ENCODE measurements around the gene HILPDA. TPM values are rescaled to one million over a fixed set of nuclear protein-coding genes. Genes with fewer than 3 reads are reported as not detected.

Gene HILPDA
- total RNA-seq, 1 donor from 2014 or later = 12.4 TPM

- no peak overlapping the region for H3K4me3 ChIP-seq (ENCODE audit: insufficient read depth, low read depth, low read length)
- peaks cover 8% of the 10 kb centered on the region for H4K20me1 ChIP-seq (ENCODE audit: insufficient read depth, low read length)
- H3K9me3 ChIP-seq (ENCODE audit: insufficient read depth, low read depth, low read length) = no peaks in the 10 kb centered on the region
- peaks cover 4% of the 10 kb centered on the region for H3K27me3 Mint-ChIP-seq (ENCODE audit: low read depth, unreplicated experiment)
- H3K27ac Mint-ChIP-seq (ENCODE audit: unreplicated experiment) = no peak overlapping the region
- no peak overlapping the region for H3K4me2 ChIP-seq (ENCODE audit: low read length)
- no peaks in the 10 kb centered on the region for H3K9me3 Mint-ChIP-seq (ENCODE audit: unreplicated experiment)
- H2AFZ ChIP-seq (ENCODE audit: low read depth, low read length) = no peak overlapping the region
- H3K27ac ChIP-seq (ENCODE audit: low read depth, low read length) = no peak overlapping the region
- H3K9ac ChIP-seq (ENCODE audit: low read length) = no peak overlapping the region
- TF ChIP-seq, protein P1, sequence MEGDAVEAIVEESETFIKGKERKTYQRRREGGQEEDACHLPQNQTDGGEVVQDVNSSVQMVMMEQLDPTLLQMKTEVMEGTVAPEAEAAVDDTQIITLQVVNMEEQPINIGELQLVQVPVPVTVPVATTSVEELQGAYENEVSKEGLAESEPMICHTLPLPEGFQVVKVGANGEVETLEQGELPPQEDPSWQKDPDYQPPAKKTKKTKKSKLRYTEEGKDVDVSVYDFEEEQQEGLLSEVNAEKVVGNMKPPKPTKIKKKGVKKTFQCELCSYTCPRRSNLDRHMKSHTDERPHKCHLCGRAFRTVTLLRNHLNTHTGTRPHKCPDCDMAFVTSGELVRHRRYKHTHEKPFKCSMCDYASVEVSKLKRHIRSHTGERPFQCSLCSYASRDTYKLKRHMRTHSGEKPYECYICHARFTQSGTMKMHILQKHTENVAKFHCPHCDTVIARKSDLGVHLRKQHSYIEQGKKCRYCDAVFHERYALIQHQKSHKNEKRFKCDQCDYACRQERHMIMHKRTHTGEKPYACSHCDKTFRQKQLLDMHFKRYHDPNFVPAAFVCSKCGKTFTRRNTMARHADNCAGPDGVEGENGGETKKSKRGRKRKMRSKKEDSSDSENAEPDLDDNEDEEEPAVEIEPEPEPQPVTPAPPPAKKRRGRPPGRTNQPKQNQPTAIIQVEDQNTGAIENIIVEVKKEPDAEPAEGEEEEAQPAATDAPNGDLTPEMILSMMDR (IDR thresholded peaks at IDR 0.05; ENCODE audit: insufficient read depth, low read depth, low read length) = no peak
- no peak for TF ChIP-seq EZH2 (IDR thresholded peaks at IDR 0.05; ENCODE audit: insufficient read depth, low read length)
- FAIRE-seq = no peak
- H3K79me2 ChIP-seq (ENCODE audit: insufficient read depth, low read length) = peaks cover 18% of the 10 kb centered on the region
- no peak for DNase-seq (ENCODE audit: low read depth)
- peaks cover 4% of the 10 kb centered on the region for H3K4me1 Mint-ChIP-seq (ENCODE audit: low read depth, unreplicated experiment)
- peaks cover 4% of the 10 kb centered on the region for H3K27me3 ChIP-seq (ENCODE audit: insufficient read depth, low read length)
- peaks cover 15% of the 10 kb centered on the region for H3K4me1 ChIP-seq (ENCODE audit: insufficient read depth, low read length)
- no peak overlapping the region for H3K4me3 Mint-ChIP-seq (ENCODE audit: unreplicated experiment)
- no peaks in the 10 kb centered on the region for H3K36me3 ChIP-seq (ENCODE audit: insufficient read depth, low read length)
- H3K36me3 Mint-ChIP-seq (ENCODE audit: low read depth, unreplicated experiment) = peaks cover 3% of the 10 kb centered on the region
Measured at GRCh38 chr7:128452552-128452951, 3.1 kb upstream of the HILPDA start.

DNA sequence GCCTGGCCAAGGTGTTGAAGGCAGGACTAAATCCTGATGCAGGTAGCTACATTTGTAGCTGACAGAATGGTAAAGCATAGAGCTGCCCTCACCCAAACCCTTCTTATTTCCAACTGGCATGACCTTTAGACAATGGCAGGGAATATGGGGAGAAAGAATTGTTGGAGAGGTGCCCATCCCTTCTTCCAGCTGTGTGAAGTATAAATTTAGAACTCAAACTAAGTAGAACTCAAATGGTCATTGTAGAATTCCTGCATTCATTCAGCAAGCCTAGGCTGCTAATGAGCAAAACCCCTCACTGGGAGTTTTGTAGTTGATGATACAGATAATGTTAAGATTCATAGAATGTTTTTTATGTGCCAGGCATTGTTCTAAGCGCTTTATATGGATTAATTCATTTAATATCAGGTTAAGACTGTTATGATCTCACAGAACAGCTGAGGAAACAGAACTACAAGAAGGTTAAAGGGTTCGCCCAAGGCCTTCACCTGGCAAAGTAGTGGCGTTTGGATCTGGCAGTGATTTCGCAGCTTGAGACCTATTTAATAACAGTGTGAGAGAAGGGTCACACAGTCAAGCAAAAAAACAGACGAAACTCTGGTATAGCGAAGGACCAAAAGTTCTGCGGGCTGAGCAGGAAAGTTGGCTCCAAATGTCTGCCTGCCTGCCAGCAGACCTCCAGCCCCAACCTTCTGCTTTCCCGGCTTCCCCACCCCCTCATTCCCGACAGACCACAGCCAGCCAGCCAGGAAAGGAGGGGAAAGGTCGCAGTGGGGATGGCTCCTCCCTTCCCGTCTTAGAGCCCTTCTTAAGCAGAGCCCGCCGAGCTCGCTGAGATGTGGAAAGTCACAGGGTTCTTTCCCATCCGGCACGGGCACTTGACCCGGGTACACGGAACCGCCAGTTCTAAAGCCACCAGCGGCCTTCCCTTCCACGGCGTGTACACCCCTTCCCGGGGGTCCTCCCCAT, 1.6 kb upstream of the HILPDA start:
- Mint-ChIP-seq H3K9me3 (ENCODE audit: unreplicated experiment) (no peaks in the 10 kb centered on the region), H3K4me3 (ENCODE audit: unreplicated experiment) (peak overlapping the region; percentile 87), H3K36me3 (ENCODE audit: low read depth, unreplicated experiment) (peaks cover 7% of the 10 kb centered on the region), H3K4me1 (ENCODE audit: low read depth, unreplicated experiment) (peaks cover 8% of the 10 kb centered on the region), H3K27me3 (ENCODE audit: low read depth, unreplicated experiment) (peaks cover 4% of the 10 kb centered on the region), H3K27ac (ENCODE audit: unreplicated experiment) (no peak overlapping the region)
- peaks cover 17% of the 10 kb centered on the region for H3K4me1 ChIP-seq (ENCODE audit: insufficient read depth, low read length)
- peak overlapping the region; percentile 58 for H2AFZ ChIP-seq (ENCODE audit: low read depth, low read length)
- peaks cover 4% of the 10 kb centered on the region for H3K27me3 ChIP-seq (ENCODE audit: insufficient read depth, low read length)
- peak overlapping the region; percentile 89 for H3K4me2 ChIP-seq (ENCODE audit: low read length)
- no peak overlapping the region for H3K27ac ChIP-seq (ENCODE audit: low read depth, low read length)
- H3K36me3 ChIP-seq (ENCODE audit: insufficient read depth, low read length) = peaks cover 5% of the 10 kb centered on the region
- peaks cover 34% of the 10 kb centered on the region for H3K79me2 ChIP-seq (ENCODE audit: insufficient read depth, low read length)
- H3K4me3 ChIP-seq (ENCODE audit: insufficient read depth, low read depth, low read length) = peak overlapping the region; percentile 7
- TF ChIP-seq EZH2 (IDR thresholded peaks at IDR 0.05; ENCODE audit: insufficient read depth, low read length) = no peak
- TF ChIP-seq, protein P1 (IDR thresholded peaks at IDR 0.05; ENCODE audit: insufficient read depth, low read depth, low read length) = no peak
- H4K20me1 ChIP-seq (ENCODE audit: insufficient read depth, low read length) = peaks cover 24% of the 10 kb centered on the region
- peak overlapping the region; percentile 8 for H3K9ac ChIP-seq (ENCODE audit: low read length)
- no peaks in the 10 kb centered on the region for H3K9me3 ChIP-seq (ENCODE audit: insufficient read depth, low read depth, low read length)
- FAIRE-seq (no peak), DNase-seq (ENCODE audit: low read depth) (peak; percentile 87)
